Effector CD4-positive, alpha-beta T cell (primary cell): Measurements from ENCODE around the gene HEPH.
"Not testable (repeated sequence)": the region's sequence is repeated elsewhere in the genome, so short reads cannot be mapped to it uniquely, and the experiment has no call there.

Experiments
- DNase-seq: peaks from one replicate; pipeline ENCODE4 v3.0.0-alpha.2; 2020

The HEPH gene

GRCh38 chrX:66233209-66233608 is 69.2 kb downstream of the HEPH start:
- no peak for DNase-seq

DNA sequence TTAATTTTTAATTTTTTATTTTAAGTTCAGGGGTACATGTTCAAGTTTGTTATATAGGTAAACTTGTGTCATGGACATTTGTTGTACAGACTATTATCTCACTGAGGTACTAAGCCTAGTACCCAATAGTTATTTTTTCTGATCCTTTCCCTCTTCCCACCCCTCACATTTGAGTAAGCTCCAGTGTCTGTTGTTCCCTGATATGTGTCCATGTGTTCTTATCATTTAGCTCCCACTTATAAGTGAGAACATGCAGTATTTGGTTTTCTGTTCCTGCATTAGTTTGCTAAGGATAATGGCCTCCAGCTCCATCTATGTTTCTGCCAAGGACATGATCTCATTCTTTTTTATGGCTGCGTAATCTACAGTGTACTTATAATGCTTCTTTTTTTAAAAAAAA is 69.9 kb downstream of the HEPH start:
- DNase-seq: not testable (repeated sequence)

- no peak for DNase-seq
Measured at GRCh38 chrX:66255359-66255967, 91.4 kb downstream of the HEPH start.

DNA sequence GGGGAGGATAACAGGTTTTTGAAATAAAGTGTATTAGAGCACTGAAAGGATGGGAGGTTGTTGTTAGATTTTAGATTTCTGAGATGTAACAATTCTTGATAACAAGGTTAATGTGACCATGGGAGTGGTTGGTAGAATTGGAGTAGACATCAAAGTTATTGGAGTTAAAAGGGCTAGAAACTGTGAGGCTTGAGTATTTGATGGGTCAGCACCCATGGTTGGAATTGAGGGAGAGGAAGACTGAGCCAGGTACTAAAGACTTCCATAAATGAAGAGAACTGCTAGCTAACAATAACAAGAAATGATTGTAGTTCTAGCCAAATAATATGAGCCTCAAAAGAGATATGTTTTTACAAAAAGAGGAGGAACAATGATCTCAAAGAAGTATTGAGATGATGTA is 98.8 kb downstream of the HEPH start:
- no peak for DNase-seq
